Spinal cord (tissue), 10 donors: ENCODE measurements around the gene CD300H. TPM values are rescaled to one million over a fixed set of nuclear protein-coding genes. Genes with fewer than 3 reads are reported as not detected.
"Not testable (repeated sequence)": the region's sequence is repeated elsewhere in the genome, so short reads cannot be mapped to it uniquely, and the experiment has no call there.

Source experiments
- DNase-seq, 6 donors: peaks; one replicate each; pipeline versions ENCODE4 v3.0.0 to v3.0.0-alpha.2; 2013 to 2015; ENCODE audit warnings: low spot score in 6 of 6, low read depth in 4 of 6
- H3K27ac ChIP-seq: one replicate; pipeline ENCODE4 v1.5.1; 2013; ENCODE audit warnings: low read depth, low read length, control low read depth
- H3K27me3 ChIP-seq: one replicate; pipeline ENCODE4 v1.6.1; 2013; ENCODE audit warnings: low read length; ENCODE audit not compliant: control insufficient read depth, insufficient read depth
- H3K36me3 ChIP-seq: one replicate; pipeline ENCODE4 v1.6.1; 2013; ENCODE audit warnings: low read length; ENCODE audit not compliant: control insufficient read depth, insufficient read depth
- H3K4me1 ChIP-seq: one replicate; pipeline ENCODE4 v1.6.1; 2013; ENCODE audit warnings: low read length; ENCODE audit not compliant: control insufficient read depth, insufficient read depth
- H3K4me3 ChIP-seq: one replicate; pipeline ENCODE4 v1.5.1; 2013; ENCODE audit warnings: low read depth, low read length, control low read depth
- H3K9me3 ChIP-seq: one replicate; pipeline ENCODE4 v1.6.1; 2013; ENCODE audit warnings: low read length; ENCODE audit not compliant: control insufficient read depth, insufficient read depth
- WGBS: methylation state at CpG from one replicate; pipeline ENCODE4 v1.1.5; 2013; ENCODE audit warnings: missing lambda C conversion rate; ENCODE audit not compliant: insufficient coverage; 5-methylcytosine and 5-hydroxymethylcytosine counted together
- polyA plus RNA-seq, 2 donors: library from polyadenylated mRNA; unstranded; fragments of 120-200 nt; gene quantifications; one replicate each; pipeline ENCODE4 v1.2.1, GENCODE V29; 2013; ENCODE audit not compliant: insufficient read length in 2 of 2
- total RNA-seq, 2 donors: library from RNA; depleted of rRNA in 1 of 2; stranded (reverse); fragments of 120-200 nt in 1 of 2; fragments of >200 nt in 1 of 2; gene quantifications; one replicate each; pipeline versions ENCODE4 v1.2.3 to v1.2.4, GENCODE V29; 2013 to 2014
- donor health status: healthy.

Gene CD300H
- total and polyA plus RNA-seq, 4 donors, result 0.89 TPM; not detected in 3

DNA sequence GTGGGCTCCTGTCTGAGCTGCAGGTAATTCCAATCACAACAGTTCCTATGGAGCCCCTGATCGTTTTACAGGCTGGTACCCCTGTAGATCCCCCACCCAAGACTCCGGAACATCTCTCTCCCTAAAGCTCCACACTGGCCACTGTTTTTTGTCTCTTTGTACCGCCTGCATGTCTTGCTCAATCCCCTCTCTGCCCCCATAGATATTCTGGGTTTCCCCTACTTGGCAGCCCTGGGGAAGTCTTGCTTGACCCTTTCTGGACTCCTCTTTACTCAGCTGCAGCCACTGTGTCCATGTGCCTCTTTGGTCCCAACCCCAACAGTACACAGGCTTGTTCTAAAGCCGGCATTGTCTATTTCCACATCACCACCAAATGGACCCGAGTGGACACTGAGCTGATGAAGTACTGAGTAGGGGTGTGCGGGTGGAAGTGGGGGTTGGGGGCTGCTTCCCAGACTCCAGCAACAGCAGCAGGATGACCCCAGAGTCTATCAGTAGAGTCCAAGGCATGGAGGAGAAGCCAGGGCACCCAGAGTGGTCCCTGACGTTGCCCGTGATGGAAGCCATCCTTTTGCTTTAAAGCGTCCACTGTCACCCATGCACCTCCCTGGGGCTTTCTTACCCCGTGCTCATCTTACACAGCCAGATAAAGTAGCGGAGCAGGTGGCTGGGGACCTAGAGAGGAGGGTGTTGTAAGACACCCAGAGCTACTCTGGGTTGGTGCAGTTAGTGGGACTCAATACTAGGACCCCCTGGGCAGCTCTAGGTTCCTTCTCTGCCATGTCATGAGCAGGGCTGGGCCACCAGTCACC lies 42.5 kb downstream of the CD300H start:
- no peak overlapping the region for H3K4me3 ChIP-seq
- H3K27me3 ChIP-seq, result no peaks in the 10 kb centered on the region
- H3K4me1 ChIP-seq, result no peaks in the 10 kb centered on the region
- H3K27ac ChIP-seq, result no peak overlapping the region
- DNase-seq, result no peak
- 81% methylated on average over 4 of the region's 11 CpGs for WGBS
- no peaks in the 10 kb centered on the region for H3K9me3 ChIP-seq
- H3K36me3 ChIP-seq, result no peaks in the 10 kb centered on the region

DNA sequence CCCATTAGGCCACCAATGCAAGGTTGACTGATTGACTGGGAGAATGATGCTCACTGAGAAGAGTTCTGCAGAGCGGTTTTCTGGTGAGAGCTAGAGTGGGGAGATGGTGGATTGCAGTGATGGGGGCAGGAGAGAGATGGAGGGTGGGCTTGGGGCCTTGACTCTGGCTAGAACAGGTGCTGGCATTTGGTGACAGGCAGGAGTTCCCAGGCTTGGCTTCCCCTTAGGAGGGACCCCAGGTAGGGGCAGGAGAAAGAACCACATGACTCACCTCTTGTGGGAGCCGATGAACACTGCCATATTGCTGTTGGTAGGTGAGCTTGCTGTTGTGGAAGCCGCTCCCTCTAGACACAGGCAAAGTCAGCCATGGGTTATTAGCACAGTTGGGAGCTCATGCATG lies 44.0 kb downstream of the CD300H start:
- Histone ChIP-seq H3K4me1 (no peaks in the 10 kb centered on the region), H3K27ac (no peak overlapping the region), H3K36me3 (no peaks in the 10 kb centered on the region), H3K4me3 (no peak overlapping the region), H3K9me3 (no peaks in the 10 kb centered on the region), H3K27me3 (no peaks in the 10 kb centered on the region)
- no peak for DNase-seq
- 89% methylated on average over 2 of the region's 3 CpGs for WGBS

DNA sequence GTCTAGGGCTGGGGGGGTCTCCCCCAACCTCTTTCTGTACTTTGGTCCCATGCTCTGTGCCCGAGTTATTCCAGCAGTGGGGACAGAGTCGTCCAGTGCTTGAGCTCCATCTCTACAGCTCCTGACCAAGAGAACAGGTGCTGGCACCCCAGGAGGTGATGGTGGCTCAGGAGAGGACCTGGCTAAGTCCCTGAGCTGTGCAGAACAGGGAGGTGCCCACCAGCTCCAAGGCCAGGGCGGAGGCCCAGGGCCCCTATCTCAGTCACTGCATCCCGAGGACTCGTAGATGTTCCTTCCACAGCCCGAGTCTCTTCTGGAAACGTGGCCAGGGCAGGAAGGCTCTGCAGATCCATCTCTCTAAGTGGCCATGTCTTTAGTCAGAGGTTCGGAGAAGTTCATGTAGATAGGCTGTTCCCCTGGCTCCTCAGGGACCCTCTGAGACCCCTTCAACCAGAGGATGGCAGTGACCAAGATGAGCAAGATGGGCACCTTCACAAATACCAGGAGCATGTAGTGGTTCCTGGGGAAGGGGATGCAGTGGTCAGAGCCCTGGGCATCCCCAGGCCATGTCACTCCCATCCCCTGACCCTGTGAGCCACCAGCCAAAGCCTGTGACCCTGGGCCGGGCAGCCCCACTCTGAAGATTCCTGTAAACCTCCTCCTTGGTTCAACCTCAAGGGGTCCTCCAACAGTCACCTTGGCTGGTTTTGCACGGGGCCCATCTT lies 44.8 kb downstream of the CD300H start:
- Histone ChIP-seq H3K27ac (no peak overlapping the region), H3K27me3 (no peaks in the 10 kb centered on the region), H3K4me3 (no peak overlapping the region), H3K4me1 (no peaks in the 10 kb centered on the region), H3K9me3 (no peaks in the 10 kb centered on the region), H3K36me3 (no peaks in the 10 kb centered on the region)
- no peak for DNase-seq
- 79% methylated on average over 10 of the region's 10 CpGs for WGBS

DNA sequence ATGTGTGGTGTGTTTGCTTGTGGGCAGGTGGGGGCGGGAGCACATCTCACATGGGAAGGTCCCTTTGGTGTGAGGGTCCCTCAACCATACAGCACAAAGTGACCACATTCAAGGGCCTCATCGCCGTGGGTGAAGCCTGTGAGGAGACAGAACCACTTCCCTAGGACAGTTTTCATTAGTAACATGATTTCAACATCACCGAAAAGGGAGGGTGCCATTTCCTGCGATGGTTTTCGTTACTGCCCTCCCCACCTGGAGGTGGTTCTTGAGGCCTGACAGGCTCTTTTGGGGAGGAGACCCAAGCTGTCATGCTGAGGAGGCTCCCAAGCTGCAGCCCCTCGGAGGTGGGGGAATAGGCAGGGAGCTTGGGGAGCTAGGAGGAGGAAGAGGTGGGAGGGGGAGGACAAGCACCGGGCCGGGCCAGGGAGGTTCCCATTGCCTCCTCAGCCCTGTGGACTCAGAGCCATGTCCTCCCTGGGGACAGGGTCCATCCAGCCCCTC lies 45.6 kb downstream of the CD300H start:
- Histone ChIP-seq H3K4me1 (no peaks in the 10 kb centered on the region), H3K9me3 (no peaks in the 10 kb centered on the region), H3K27ac (no peak overlapping the region), H3K27me3 (no peaks in the 10 kb centered on the region), H3K36me3 (no peaks in the 10 kb centered on the region), H3K4me3 (no peak overlapping the region)
- 81% methylated on average over 4 of the region's 9 CpGs for WGBS
- DNase-seq, result no peak

DNA sequence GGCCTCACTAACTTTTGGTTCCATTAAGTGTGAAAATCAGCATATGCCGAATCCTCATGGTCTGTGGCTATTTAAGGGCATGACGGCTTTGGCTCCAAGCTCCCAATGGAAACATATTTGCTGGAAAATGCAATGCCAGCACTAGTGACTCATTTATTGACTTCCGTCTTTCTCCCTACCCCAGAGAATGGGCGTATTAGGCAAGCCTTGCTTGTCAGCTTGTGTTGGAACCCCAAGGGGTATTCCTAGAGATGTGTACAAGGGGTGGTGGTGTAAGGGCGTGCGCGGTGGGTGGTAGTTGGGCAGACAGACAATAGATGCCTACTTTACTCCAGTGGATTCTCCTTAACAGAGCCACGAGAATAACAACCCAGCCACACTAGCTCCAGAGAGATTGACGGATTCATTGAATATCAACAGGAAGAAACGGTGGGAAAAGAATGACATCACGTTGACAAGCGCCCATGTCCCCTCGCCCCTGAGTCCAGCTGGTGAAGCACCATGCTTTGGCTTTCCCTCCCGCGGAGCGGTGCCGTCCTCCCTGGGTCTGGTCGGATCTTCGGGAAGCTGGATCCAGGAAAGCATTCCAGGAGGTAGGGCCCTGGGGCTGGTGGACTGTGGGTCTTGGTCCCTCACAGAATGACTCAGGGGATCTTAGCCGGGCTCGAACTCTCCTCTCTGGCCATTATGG lies 46.4 kb downstream of the CD300H start:
- no peak overlapping the region for H3K27ac ChIP-seq
- 94% methylated on average over 15 of the region's 21 CpGs for WGBS
- no peak overlapping the region for H3K4me3 ChIP-seq
- H3K27me3 ChIP-seq, result no peaks in the 10 kb centered on the region
- no peaks in the 10 kb centered on the region for H3K9me3 ChIP-seq
- H3K4me1 ChIP-seq, result no peaks in the 10 kb centered on the region
- no peak for DNase-seq
- H3K36me3 ChIP-seq, result no peaks in the 10 kb centered on the region

DNA sequence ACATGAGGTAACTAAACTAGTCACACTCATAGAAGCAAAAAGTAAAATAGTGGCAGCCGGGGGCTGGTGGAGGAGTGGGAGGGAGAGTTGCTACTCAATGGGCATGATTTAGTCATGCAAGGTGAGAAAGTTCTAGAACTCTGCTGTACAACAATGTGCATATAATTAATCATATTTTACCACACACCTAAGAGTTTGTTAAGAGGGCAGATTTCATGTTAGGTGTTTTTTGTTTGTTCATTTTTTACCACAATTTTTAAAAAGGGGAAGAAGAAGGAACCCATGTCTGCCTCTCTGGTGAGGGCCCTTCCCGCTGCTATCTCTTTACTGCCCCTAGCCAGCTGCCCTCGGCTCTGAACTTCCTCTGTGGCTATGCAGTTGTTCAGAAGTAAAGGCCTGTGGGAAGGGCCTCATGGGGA lies 47.3 kb downstream of the CD300H start:
- Histone ChIP-seq H3K36me3 (no peaks in the 10 kb centered on the region), H3K4me3 (no peak overlapping the region), H3K9me3 (no peaks in the 10 kb centered on the region), H3K4me1 (no peaks in the 10 kb centered on the region), H3K27me3 (no peaks in the 10 kb centered on the region), H3K27ac (no peak overlapping the region)
- no peak for DNase-seq
- WGBS, result no CpG with 5 or more reads among the region's 3 CpGs

DNA sequence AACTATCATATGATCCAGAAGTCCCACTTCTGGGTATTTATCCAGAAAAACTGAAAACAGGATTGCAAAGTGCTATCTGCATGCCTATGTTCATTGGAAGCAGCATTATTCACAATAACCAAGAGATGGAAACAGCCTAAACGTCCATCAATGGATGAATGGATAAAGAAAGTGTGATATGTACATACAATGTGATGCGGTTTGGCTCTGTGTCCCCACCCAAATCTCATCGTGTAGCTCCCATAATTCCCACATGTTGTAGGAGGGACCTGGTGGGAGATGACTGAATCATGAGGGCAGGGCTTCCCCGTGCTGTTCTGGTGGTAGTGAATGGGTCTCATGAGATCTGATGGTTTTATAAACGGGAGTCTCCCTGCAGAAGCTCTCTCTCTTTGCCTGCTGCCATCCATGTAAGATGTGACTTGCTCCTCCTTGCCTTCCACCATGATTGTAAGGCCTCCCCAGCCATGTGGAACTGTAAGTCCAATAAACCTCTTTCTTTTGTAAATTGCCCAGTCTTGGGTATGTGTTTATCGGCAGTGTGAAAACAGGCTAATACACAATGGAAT lies 48.8 kb downstream of the CD300H start:
- not testable (repeated sequence) for H3K4me3 ChIP-seq, H3K4me1 ChIP-seq, DNase-seq, H3K27ac ChIP-seq, H3K9me3 ChIP-seq, H3K36me3 ChIP-seq, H3K27me3 ChIP-seq
- WGBS, result 83% methylated on average over 2 of the region's 6 CpGs

DNA sequence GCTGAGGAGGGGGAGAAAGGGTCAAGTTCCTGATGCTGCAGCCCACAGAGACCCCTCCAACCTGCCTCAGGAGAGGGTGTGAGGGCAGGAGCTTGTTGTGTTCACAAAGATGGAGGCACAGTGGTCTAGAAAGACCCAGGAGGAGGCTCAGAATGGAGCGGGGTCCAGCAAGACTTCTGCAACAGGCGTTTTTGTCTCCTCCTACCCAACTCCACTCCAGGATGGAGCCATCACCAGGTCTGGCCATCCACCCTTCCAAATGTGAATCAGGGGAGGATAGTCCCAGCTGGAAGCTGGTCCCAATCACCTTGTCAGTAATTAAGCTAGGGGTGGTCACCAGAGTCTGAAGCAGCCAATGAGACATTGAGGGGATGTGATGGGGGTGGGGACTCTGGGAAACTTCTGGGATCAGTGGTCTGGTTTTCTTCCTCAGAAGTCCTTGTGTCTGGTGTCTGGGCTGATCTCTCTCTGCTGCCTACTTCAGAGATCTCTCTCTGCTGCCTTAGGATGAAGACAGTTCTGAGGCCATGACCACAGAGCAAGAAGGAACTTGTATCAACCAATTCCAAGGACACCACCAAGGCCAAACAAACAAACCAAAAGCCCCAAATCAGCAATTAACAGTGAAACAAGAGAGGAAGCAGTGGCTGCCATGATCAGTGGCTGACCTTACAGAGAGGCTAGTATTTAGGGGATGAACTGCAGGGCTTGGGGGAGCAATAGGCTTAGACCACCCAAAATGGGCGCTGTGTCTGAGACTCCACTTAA lies 50.6 kb downstream of the CD300H start:
- Histone ChIP-seq H3K4me3 (no peak overlapping the region), H3K9me3 (no peaks in the 10 kb centered on the region), H3K27ac (no peak overlapping the region), H3K36me3 (no peaks in the 10 kb centered on the region), H3K4me1 (no peaks in the 10 kb centered on the region), H3K27me3 (no peaks in the 10 kb centered on the region)
- WGBS, result no CpG with 5 or more reads among the region's 3 CpGs
- no peak for DNase-seq

DNA sequence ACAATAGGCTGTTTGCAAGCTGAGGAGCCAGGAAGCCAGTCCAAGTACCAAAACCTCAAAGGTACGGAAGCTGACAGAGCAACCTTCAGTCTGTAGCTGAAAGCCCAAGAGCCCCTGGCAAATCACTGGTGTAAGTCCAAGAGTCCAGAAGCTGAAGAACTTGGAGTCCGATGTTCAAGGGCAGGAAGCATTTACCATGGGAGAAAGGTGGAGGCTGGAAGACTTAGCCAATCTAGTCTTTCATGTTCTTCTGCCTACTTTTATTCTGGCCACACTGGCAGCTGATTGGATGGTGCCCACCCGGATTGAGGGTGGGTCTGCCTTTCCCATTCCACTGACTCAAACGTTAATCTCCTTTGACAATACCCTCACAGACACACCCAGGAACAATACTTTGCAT lies 51.4 kb downstream of the CD300H start:
- no peak for DNase-seq
- WGBS, result 88% methylated on average over 4 of the region's 4 CpGs
- Histone ChIP-seq H3K27me3 (no peaks in the 10 kb centered on the region), H3K27ac (no peak overlapping the region), H3K4me3 (no peak overlapping the region), H3K9me3 (no peaks in the 10 kb centered on the region), H3K36me3 (no peaks in the 10 kb centered on the region), H3K4me1 (no peaks in the 10 kb centered on the region)
